CD4-positive, alpha-beta T cell treated with Interleukin-6 for 4 hours (primary cell): ENCODE measurements around the gene MYO18A.
"Not testable (repeated sequence)": the region's sequence is repeated elsewhere in the genome, so short reads cannot be mapped to it uniquely, and the experiment has no call there.

Experiments used
- DNase-seq: peaks from one replicate; pipeline ENCODE4 v3.0.0-alpha.2; 2020; ENCODE audit warnings: mixed read lengths

Gene MYO18A

GRCh38 chr17:29100296-29100695, 79.9 kb downstream of the MYO18A start:
- DNase-seq = no peak

- DNase-seq = no peak
Measured at GRCh38 chr17:29099527-29099926, 80.7 kb downstream of the MYO18A start.

GRCh38 chr17:29096094-29096493, 84.1 kb downstream of the MYO18A start:
- DNase-seq = no peak

GRCh38 chr17:29095439-29095838, 84.8 kb downstream of the MYO18A start:
- no peak for DNase-seq

GRCh38 chr17:29094101-29094708, 86.0 kb downstream of the MYO18A start:
- no peak for DNase-seq

GRCh38 chr17:29093090-29093871, 86.9 kb downstream of the MYO18A start:
- no peak for DNase-seq

- DNase-seq = no peak
Measured at GRCh38 chr17:29091606-29092289, 88.5 kb downstream of the MYO18A start.

GRCh38 chr17:29090750-29091605, 89.2 kb downstream of the MYO18A start:
- no peak for DNase-seq

- DNase-seq = no peak
Measured at GRCh38 chr17:29090108-29090507, 90.1 kb downstream of the MYO18A start.

- no peak for DNase-seq
Measured at GRCh38 chr17:29089601-29090044, 90.6 kb downstream of the MYO18A start.

- not testable (repeated sequence) for DNase-seq
Measured at GRCh38 chr17:29088782-29089181, 91.4 kb downstream of the MYO18A start.

GRCh38 chr17:29086628-29087332, 93.4 kb downstream of the MYO18A start:
- no peak for DNase-seq

GRCh38 chr17:29085223-29085622, 95.0 kb downstream of the MYO18A start:
- no peak for DNase-seq

GRCh38 chr17:29084541-29085146, 95.6 kb downstream of the MYO18A start:
- no peak for DNase-seq

GRCh38 chr17:29080965-29081364, 99.2 kb downstream of the MYO18A start:
- DNase-seq = no peak

- DNase-seq = no peak
Measured at GRCh38 chr17:29080323-29080722, 99.9 kb downstream of the MYO18A start.

GRCh38 chr17:29079887-29080286, 100.3 kb downstream of the MYO18A start:
- no peak for DNase-seq

GRCh38 chr17:29079433-29079832, 100.8 kb downstream of the MYO18A start:
- DNase-seq = no peak

- DNase-seq = no peak
Measured at GRCh38 chr17:29078183-29079045, 101.8 kb downstream of the MYO18A start.

GRCh38 chr17:29077320-29077719, 102.9 kb downstream of the MYO18A start:
- DNase-seq = no peak

- no peak for DNase-seq
Measured at GRCh38 chr17:29076722-29077121, 103.5 kb downstream of the MYO18A start.
